HepG2 (cell line): Measurements from ENCODE around the gene PRR20G.

Experiments used
- CHCHD3 ChIP-seq: sonication (generic); formaldehyde crosslinking; IDR thresholded peaks from 2 replicates; pipeline ENCODE4 v1.8.0; 2022; ENCODE audit warnings: mild to moderate bottlenecking, missing genetic modification reagents, moderate library complexity
- DNMT1 ChIP-seq: sonication (generic); formaldehyde crosslinking; IDR thresholded peaks from 2 replicates; pipeline ENCODE4 v1.5.1; 2020; ENCODE audit warnings: mild to moderate bottlenecking, missing genetic modification reagents
- HOXA9 ChIP-seq: sonication (generic); formaldehyde crosslinking; IDR thresholded peaks from 2 replicates; pipeline ENCODE4 v1.8.1; 2022; ENCODE audit warnings: missing genetic modification reagents, mild to moderate bottlenecking, moderate library complexity, borderline replicate concordance
- KDM1A ChIP-seq: IDR thresholded peaks from 2 replicates; pipeline ENCODE4 v1.6.1; 2016; ENCODE audit warnings: missing compliant biosample characterization
- MED13 ChIP-seq: sonication (generic); formaldehyde crosslinking; IDR thresholded peaks from 2 replicates; pipeline ENCODE4 v1.5.0; 2020; ENCODE audit warnings: missing genetic modification reagents
- POLR2A ChIP-seq, 2 experiments: IDR thresholded peaks; 2 replicates each; pipeline ENCODE4 v1.6.1; 2011; ENCODE audit warnings: low read depth in 2 of 2, low read length in 2 of 2, mild to moderate bottlenecking in 1 of 2, moderate library complexity in 1 of 2; ENCODE audit not compliant: insufficient read depth in 1 of 2
- RBM39 ChIP-seq: fragments of 200-400 bp; formaldehyde crosslinking; IDR thresholded peaks from one replicate; pipeline ENCODE4 v1.6.1; 2018; ENCODE audit warnings: antibody characterized with exemption, mild to moderate bottlenecking, low read depth, low read length; ENCODE audit not compliant: poor library complexity, severe bottlenecking
- SRF ChIP-seq: IDR thresholded peaks from 2 replicates; pipeline ENCODE4 v1.6.1; 2011; ENCODE audit warnings: mild to moderate bottlenecking, low read depth, low read length, moderate library complexity
- THRA ChIP-seq: sonication (generic); formaldehyde crosslinking; IDR thresholded peaks from 2 replicates; pipeline ENCODE4 v1.4.0; 2020; ENCODE audit warnings: missing genetic modification reagents, borderline replicate concordance
- ZC3H4 ChIP-seq: sonication (generic); formaldehyde crosslinking; IDR thresholded peaks from 2 replicates; pipeline ENCODE4 v1.4.0; 2020; ENCODE audit warnings: missing genetic modification reagents, borderline replicate concordance
- ZSCAN21 ChIP-seq: sonication (generic); formaldehyde crosslinking; IDR thresholded peaks from 2 replicates; pipeline ENCODE4 v1.8.0; 2022; ENCODE audit warnings: mild to moderate bottlenecking, missing genetic modification reagents, moderate library complexity, borderline replicate concordance
- TF ChIP-seq, protein P1 (sequence below): sonication (generic); formaldehyde crosslinking; IDR thresholded peaks from 2 replicates; pipeline ENCODE4 v1.5.0; 2020; ENCODE audit warnings: mild to moderate bottlenecking, missing genetic modification reagents, moderate library complexity
- TF ChIP-seq, protein P2 (sequence below): sonication (generic); formaldehyde crosslinking; IDR thresholded peaks from 2 replicates; pipeline ENCODE4 v1.8.0; 2022; ENCODE audit warnings: missing genetic modification reagents, mild to moderate bottlenecking, inconsistent platforms, borderline replicate concordance

- TF ChIP-seq DNMT1 (CRISPR knock-in tag) = no peak
- TF ChIP-seq SRF = no peak
- TF ChIP-seq ZC3H4 (CRISPR knock-in tag) = no peak
- TF ChIP-seq HOXA9 (CRISPR knock-in tag) = no peak
- TF ChIP-seq THRA = no peak
- TF ChIP-seq, protein P1, sequence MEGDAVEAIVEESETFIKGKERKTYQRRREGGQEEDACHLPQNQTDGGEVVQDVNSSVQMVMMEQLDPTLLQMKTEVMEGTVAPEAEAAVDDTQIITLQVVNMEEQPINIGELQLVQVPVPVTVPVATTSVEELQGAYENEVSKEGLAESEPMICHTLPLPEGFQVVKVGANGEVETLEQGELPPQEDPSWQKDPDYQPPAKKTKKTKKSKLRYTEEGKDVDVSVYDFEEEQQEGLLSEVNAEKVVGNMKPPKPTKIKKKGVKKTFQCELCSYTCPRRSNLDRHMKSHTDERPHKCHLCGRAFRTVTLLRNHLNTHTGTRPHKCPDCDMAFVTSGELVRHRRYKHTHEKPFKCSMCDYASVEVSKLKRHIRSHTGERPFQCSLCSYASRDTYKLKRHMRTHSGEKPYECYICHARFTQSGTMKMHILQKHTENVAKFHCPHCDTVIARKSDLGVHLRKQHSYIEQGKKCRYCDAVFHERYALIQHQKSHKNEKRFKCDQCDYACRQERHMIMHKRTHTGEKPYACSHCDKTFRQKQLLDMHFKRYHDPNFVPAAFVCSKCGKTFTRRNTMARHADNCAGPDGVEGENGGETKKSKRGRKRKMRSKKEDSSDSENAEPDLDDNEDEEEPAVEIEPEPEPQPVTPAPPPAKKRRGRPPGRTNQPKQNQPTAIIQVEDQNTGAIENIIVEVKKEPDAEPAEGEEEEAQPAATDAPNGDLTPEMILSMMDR (CRISPR knock-in tag) = no peak
- no peak for TF ChIP-seq POLR2A (IDR thresholded peaks at IDR 0.05; ENCODE audit: insufficient read depth in 1 of 2, low read depth in 2 of 2, low read length in 2 of 2)
- TF ChIP-seq RBM39 = no peak
- TF ChIP-seq ZSCAN21 = no peak
- TF ChIP-seq KDM1A = no peak
- no peak for TF ChIP-seq MED13 (CRISPR knock-in tag)
- no peak for TF ChIP-seq CHCHD3 (CRISPR knock-in tag)
- TF ChIP-seq, protein P2, sequence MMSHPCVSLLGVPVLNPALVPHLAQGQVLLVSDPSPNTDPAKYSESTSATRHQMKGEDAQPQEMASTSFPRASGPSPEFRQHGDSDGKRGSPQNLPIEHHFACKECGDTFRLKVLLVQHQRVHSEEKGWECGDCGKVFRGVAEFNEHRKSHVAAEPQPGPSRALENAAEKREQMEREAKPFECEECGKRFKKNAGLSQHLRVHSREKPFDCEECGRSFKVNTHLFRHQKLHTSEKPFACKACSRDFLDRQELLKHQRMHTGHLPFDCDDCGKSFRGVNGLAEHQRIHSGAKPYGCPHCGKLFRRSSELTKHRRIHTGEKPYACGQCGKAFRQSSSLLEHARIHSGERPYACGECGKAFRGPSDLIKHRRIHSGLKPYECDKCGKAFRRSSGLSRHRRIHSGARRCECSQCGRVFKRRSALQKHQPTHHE (CRISPR knock-in tag) = no peak
Measured at GRCh38 chr3:127265581-127265981, 22.3 kb downstream of the PRR20G start.
